PC-3 (cell line): ENCODE measurements around the gene RAB4B.

Experiments
- EZH2 ChIP-seq: fragments of 300-600 bp; sonication (generic); IDR thresholded peaks from one replicate; pipeline ENCODE4 v1.6.1; 2017; ENCODE audit warnings: antibody characterized with exemption, mild to moderate bottlenecking, low read length; ENCODE audit not compliant: unreplicated experiment
- EZH2phosphoT487 ChIP-seq: fragments of 300-600 bp; sonication (generic); IDR thresholded peaks from 2 replicates; pipeline ENCODE4 v1.6.1; 2018; ENCODE audit warnings: mild to moderate bottlenecking, antibody characterized with exemption, low read length, borderline replicate concordance
- TF ChIP-seq, protein P1 (sequence below): fragments of 300-600 bp; sonication (generic); conservative IDR thresholded peaks from 2 replicates; pipeline ENCODE4 v1.5.1; 2017; ENCODE audit warnings: antibody characterized with exemption, low read depth, mild to moderate bottlenecking, low read length

DNA sequence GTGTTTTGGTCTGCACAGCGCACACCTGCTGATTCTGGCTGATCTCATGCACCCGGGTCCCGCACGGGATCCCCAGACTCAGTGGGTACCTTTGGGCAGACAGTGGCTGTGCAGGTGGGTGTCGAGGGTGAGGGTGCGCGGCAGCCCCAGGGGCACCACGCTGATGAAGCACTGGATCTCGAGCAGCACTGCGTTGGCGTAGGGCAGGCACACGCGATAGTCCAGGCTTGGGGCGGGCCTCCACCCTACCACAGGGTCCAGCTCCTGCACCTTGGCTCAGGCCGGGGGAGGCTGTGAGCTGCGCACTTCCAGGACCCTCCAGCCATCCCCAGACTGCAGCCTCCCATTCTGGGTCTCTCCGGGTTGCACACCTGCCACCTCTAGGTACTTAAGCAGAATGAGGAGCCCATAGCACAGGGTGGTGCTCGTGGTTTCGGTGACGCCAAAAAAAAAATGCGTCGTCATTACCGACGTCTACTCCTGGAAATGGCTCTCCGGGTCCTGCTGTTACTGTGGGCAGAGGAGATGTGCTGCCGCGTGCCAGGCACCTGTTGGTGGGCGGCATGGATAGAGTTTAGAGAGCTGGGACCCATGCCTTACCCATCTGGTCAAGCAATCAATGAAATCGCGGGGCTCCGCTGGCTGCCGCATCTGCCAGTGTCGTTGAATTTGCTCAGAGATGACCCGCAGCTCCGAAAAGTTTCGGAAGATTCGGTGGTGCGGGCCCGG lies 31.5 kb downstream of the RAB4B start:
- TF ChIP-seq EZH2 (no peak), EZH2phosphoT487 (no peak)
- TF ChIP-seq, protein P1, sequence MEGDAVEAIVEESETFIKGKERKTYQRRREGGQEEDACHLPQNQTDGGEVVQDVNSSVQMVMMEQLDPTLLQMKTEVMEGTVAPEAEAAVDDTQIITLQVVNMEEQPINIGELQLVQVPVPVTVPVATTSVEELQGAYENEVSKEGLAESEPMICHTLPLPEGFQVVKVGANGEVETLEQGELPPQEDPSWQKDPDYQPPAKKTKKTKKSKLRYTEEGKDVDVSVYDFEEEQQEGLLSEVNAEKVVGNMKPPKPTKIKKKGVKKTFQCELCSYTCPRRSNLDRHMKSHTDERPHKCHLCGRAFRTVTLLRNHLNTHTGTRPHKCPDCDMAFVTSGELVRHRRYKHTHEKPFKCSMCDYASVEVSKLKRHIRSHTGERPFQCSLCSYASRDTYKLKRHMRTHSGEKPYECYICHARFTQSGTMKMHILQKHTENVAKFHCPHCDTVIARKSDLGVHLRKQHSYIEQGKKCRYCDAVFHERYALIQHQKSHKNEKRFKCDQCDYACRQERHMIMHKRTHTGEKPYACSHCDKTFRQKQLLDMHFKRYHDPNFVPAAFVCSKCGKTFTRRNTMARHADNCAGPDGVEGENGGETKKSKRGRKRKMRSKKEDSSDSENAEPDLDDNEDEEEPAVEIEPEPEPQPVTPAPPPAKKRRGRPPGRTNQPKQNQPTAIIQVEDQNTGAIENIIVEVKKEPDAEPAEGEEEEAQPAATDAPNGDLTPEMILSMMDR: no peak
